Neutrophil (primary cell): ENCODE measurements around the gene RBBP6.

Experiments
- H3K27ac ChIP-seq: fragments of 200-600 bp; sonication (generic); 2 replicates; pipeline ENCODE4 v1.5.1; 2016; ENCODE audit warnings: mild to moderate bottlenecking, moderate library complexity
- H3K27me3 ChIP-seq: fragments of 200-600 bp; sonication (generic); 2 replicates; pipeline ENCODE4 v1.6.0; 2016; ENCODE audit warnings: mild to moderate bottlenecking
- H3K36me3 ChIP-seq: fragments of 200-600 bp; sonication (generic); 2 replicates; pipeline ENCODE4 v1.5.1; 2017
- H3K4me1 ChIP-seq, 2 experiments: fragments of 200-600 bp in 1 of 2; sonication (generic) in 1 of 2; 1 replicate in 1 of 2; 2 replicates in 1 of 2; pipeline versions ENCODE4 v1.5.1 to v1.6.1; 2013 to 2016; ENCODE audit warnings: low read depth in 1 of 2, low read length in 1 of 2, mild to moderate bottlenecking in 1 of 2, moderate library complexity in 1 of 2; ENCODE audit not compliant: control insufficient read depth in 1 of 2, insufficient read depth in 1 of 2
- H3K4me3 ChIP-seq, 2 experiments: fragments of 200-600 bp in 1 of 2; sonication (generic) in 1 of 2; 1 replicate in 1 of 2; 2 replicates in 1 of 2; pipeline ENCODE4 v1.5.1; 2013 to 2016; ENCODE audit warnings: low read depth in 1 of 2, low read length in 1 of 2, mild to moderate bottlenecking in 1 of 2, moderate library complexity in 1 of 2
- H3K9me3 ChIP-seq: fragments of 200-600 bp; sonication (generic); 2 replicates; pipeline ENCODE4 v1.5.1; 2016
- TF ChIP-seq, protein P1 (sequence below): fragments of 200-600 bp; sonication (generic); IDR thresholded peaks from 2 replicates; pipeline ENCODE4 v1.5.1; 2016; ENCODE audit warnings: antibody characterized with exemption

Gene RBBP6

DNA sequence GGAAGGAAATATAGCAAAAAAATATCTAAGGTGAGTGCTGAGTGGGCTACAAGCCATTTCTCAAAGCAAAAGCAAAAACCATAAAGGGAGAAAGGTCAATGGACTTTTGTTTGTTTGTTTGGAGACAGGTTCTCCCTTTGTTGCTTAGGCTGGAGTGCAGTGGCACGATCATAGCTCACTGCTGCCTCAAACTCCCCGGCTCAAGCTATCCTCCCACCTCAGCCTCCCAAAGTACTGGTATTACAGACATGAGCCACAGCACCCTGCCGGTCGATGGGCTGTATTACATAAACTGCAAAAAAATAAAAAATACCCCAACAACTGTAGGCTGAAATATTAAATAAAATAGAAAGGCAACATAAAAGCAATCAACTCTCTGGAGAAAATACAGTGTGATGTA lies 3.5 kb upstream of the RBBP6 start:
- no peaks in the 10 kb centered on the region for H3K9me3 ChIP-seq
- H3K36me3 ChIP-seq, result no peaks in the 10 kb centered on the region
- H3K27ac ChIP-seq, result no peak overlapping the region
- H3K4me1 ChIP-seq, result peaks cover 17% of the 10 kb centered on the region in 2 experiments
- no peaks in the 10 kb centered on the region for H3K27me3 ChIP-seq
- TF ChIP-seq, protein P1, sequence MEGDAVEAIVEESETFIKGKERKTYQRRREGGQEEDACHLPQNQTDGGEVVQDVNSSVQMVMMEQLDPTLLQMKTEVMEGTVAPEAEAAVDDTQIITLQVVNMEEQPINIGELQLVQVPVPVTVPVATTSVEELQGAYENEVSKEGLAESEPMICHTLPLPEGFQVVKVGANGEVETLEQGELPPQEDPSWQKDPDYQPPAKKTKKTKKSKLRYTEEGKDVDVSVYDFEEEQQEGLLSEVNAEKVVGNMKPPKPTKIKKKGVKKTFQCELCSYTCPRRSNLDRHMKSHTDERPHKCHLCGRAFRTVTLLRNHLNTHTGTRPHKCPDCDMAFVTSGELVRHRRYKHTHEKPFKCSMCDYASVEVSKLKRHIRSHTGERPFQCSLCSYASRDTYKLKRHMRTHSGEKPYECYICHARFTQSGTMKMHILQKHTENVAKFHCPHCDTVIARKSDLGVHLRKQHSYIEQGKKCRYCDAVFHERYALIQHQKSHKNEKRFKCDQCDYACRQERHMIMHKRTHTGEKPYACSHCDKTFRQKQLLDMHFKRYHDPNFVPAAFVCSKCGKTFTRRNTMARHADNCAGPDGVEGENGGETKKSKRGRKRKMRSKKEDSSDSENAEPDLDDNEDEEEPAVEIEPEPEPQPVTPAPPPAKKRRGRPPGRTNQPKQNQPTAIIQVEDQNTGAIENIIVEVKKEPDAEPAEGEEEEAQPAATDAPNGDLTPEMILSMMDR, result no peak
- no peak overlapping the region for H3K4me3 ChIP-seq

DNA sequence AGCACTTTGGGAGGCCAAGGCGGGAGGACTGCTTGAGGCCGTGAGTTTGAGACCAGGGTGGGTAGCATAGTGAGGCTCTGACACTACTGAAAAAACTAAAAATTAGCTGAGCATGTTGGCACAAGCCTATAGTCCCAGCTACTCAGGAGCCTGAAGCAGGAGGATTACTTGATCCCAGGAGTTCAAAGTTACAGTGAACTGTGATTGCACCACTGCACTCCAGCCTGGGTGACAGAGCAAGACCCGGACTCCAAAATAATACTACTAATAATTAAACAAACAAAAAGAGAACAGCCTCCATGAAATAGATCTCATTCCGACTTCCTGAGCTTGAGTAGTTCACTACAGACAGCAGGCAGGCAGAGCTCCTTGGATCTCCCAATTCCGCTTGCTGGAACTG lies 2.7 kb upstream of the RBBP6 start:
- H3K4me3 ChIP-seq, result no peak overlapping the region
- no peak overlapping the region for H3K27ac ChIP-seq
- H3K4me1 ChIP-seq, result peaks cover 25 to 26% of the 10 kb centered on the region in 2 experiments
- H3K36me3 ChIP-seq, result no peaks in the 10 kb centered on the region
- H3K27me3 ChIP-seq, result no peaks in the 10 kb centered on the region
- TF ChIP-seq, protein P1, result no peak
- H3K9me3 ChIP-seq, result no peaks in the 10 kb centered on the region

DNA sequence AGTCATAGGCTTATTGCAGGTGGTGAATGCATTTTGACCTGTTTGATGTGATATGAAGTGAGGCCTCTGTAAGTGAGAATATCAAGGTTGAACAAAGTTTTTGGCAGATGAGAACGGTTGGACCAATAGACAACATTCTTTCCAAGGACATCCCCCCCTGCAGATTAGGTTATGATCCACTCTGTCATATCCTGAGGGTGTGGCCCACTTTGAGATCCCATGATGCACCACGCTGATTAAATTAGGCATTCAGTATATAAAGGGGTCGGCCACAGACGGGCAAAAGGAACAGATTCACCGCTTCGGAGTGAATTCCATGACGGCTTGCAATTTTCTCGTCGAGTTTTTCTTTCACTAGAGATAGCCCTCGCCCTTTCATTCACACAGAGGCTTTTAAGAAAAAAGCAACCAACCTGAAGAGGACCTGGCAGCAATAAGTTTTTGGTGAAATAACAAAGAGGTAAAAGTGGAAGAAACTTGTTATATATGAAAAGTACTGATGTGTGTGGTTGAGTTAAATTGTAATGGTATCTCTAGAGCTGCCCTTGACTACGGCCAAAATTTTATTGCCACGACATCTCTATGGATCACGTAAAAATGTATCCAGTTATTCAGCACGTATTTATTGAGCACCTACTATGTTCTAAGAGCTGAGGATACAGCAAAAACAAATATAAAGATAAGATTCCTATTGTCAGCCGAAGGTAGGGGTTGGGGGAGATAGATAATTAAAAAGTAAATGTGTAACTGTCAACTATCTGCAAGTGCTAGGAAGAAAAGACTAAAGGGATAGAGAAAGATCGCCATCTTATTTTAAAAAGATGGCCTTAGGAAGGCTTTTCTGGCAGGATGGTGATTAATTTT lies 1.7 kb upstream of the RBBP6 start:
- Histone ChIP-seq H3K27me3 (no peaks in the 10 kb centered on the region), H3K36me3 (no peaks in the 10 kb centered on the region), H3K4me3 (no peak overlapping the region), H3K4me1 (peaks cover 35 to 36% of the 10 kb centered on the region in 2 experiments), H3K9me3 (no peaks in the 10 kb centered on the region), H3K27ac (no peak overlapping the region)
- TF ChIP-seq, protein P1, result no peak

DNA sequence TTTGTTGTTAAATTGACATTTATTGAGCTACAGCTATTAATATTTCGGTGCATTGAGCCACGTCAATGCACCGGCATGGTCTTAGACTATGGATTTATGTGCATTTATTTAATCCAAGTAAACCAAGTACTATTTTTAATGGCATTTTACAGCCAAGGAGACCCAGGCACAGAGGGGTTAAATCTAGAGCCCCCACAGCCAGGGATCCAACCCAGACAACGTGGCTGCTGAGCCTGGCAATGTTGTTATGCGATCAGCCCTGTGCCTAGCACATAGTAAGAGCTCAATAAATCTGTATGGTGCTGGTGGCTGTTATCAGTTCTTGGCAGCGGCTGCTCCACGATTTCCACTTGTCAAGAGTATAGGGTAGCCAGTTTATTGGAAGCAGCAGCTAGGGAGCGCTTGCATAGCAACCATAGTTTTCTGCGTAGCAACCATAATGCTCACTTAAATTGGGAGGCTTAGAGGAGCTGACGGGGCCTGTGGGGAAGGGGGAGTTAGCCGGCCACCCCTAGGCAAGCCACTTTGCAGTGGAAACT lies 541 bp upstream of the RBBP6 start:
- H3K27me3 ChIP-seq, result no peaks in the 10 kb centered on the region
- H3K27ac ChIP-seq, result peak overlapping the region; percentile 91
- H3K9me3 ChIP-seq, result no peaks in the 10 kb centered on the region
- no peaks in the 10 kb centered on the region for H3K36me3 ChIP-seq
- peaks cover 37 to 44% of the 10 kb centered on the region in 2 experiments for H3K4me1 ChIP-seq
- TF ChIP-seq, protein P1, result no peak
- peak overlapping the region; percentile 75 to 93 for H3K4me3 ChIP-seq

DNA sequence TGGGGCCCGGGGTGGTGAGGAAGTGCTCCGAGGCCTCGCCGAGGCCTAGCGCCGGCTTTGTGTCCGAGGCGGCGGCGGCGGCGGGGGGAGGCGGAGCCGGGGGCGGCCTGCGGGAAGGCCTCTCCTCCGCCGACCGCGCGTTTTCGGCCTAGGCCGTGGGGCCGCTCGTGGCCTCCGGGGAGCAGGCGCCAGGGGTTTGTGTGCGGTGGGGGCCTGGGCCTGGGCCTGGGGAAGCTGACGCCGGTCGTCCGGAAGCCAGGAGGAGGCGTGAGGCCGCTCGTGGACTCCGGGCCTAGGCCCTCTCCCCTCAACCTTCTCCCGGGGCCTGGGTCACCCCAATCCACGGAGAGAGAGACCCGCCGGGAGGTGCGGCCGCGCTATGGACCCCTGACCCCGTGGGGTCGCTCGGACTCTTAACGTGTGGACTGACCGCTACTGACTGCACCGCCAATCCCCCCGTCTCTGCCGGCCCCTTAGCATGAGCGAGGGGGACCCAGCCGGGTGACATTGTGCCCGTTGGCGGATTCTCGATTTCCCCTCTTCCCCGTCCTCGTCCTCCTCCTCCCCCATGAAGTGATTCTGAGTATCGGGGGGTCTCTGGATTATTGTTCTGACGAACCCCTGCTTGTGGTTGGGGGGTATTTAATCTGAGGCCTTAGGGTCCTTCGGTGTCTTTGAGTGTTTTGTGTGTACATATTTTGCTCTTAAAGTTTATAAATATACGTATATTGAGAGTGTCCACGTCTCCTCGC lies 660 bp downstream of the RBBP6 start:
- H3K27me3 ChIP-seq, result no peaks in the 10 kb centered on the region
- H3K27ac ChIP-seq, result peak overlapping the region; percentile 91
- peak overlapping the region; percentile 75 to 93 for H3K4me3 ChIP-seq
- H3K4me1 ChIP-seq, result peaks cover 40 to 44% of the 10 kb centered on the region in 2 experiments
- no peaks in the 10 kb centered on the region for H3K36me3 ChIP-seq
- TF ChIP-seq, protein P1, result no peak
- H3K9me3 ChIP-seq, result no peaks in the 10 kb centered on the region
